ENCODE results near the gene CABP7.

DNA sequence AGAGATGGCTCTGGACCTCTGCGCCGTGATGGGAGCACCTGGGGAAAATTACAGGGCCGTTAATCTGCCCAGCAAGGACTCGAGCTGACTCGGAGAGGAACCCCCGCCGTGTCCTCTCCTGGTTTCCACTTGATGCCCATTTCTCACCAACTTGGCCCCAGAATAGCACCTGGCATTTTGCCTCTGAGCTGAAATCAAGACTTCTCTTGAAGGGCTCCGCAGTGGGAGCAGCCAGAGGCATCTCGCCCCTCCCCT lies 19.0 kb upstream of the CABP7 start:
- TF ChIP-seq, protein P1, sequence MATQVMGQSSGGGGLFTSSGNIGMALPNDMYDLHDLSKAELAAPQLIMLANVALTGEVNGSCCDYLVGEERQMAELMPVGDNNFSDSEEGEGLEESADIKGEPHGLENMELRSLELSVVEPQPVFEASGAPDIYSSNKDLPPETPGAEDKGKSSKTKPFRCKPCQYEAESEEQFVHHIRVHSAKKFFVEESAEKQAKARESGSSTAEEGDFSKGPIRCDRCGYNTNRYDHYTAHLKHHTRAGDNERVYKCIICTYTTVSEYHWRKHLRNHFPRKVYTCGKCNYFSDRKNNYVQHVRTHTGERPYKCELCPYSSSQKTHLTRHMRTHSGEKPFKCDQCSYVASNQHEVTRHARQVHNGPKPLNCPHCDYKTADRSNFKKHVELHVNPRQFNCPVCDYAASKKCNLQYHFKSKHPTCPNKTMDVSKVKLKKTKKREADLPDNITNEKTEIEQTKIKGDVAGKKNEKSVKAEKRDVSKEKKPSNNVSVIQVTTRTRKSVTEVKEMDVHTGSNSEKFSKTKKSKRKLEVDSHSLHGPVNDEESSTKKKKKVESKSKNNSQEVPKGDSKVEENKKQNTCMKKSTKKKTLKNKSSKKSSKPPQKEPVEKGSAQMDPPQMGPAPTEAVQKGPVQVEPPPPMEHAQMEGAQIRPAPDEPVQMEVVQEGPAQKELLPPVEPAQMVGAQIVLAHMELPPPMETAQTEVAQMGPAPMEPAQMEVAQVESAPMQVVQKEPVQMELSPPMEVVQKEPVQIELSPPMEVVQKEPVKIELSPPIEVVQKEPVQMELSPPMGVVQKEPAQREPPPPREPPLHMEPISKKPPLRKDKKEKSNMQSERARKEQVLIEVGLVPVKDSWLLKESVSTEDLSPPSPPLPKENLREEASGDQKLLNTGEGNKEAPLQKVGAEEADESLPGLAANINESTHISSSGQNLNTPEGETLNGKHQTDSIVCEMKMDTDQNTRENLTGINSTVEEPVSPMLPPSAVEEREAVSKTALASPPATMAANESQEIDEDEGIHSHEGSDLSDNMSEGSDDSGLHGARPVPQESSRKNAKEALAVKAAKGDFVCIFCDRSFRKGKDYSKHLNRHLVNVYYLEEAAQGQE (IDR thresholded peaks at IDR 0.05; ENCODE audit: insufficient read depth in 1 of 2, low read depth in 2 of 2, low read length in 1 of 2): no peak
- TF ChIP-seq, protein P2, sequence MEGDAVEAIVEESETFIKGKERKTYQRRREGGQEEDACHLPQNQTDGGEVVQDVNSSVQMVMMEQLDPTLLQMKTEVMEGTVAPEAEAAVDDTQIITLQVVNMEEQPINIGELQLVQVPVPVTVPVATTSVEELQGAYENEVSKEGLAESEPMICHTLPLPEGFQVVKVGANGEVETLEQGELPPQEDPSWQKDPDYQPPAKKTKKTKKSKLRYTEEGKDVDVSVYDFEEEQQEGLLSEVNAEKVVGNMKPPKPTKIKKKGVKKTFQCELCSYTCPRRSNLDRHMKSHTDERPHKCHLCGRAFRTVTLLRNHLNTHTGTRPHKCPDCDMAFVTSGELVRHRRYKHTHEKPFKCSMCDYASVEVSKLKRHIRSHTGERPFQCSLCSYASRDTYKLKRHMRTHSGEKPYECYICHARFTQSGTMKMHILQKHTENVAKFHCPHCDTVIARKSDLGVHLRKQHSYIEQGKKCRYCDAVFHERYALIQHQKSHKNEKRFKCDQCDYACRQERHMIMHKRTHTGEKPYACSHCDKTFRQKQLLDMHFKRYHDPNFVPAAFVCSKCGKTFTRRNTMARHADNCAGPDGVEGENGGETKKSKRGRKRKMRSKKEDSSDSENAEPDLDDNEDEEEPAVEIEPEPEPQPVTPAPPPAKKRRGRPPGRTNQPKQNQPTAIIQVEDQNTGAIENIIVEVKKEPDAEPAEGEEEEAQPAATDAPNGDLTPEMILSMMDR (IDR thresholded peaks at IDR 0.05): no peak
- TF ChIP-seq POLR2AphosphoS5 (IDR thresholded peaks at IDR 0.05; ENCODE audit: low read depth, low read length): no peak

Measured in Panc1 (cell line).